Thyroid gland (tissue), 4 donors: Measurements from ENCODE around the gene PHACTR1. TPM values are rescaled to one million over a fixed set of nuclear protein-coding genes. Genes with fewer than 3 reads are reported as not detected.

ENCODE experiments used
- DNase-seq, 2 donors: peaks; one replicate each; pipeline ENCODE4 v3.0.0-alpha.2; 2019
- H3K27ac ChIP-seq, 3 donors: fragments of 200-600 bp; sonication (generic); 1 replicate in 2 of 3; 2 replicates in 1 of 3; pipeline ENCODE4 v1.5.1; 2016 to 2019; ENCODE audit warnings: mild to moderate bottlenecking in 1 of 3, moderate library complexity in 1 of 3
- H3K27me3 ChIP-seq: fragments of 200-600 bp; sonication (generic); one replicate; pipeline ENCODE4 v1.5.1; 2019
- H3K36me3 ChIP-seq, 2 donors: fragments of 200-600 bp; sonication (generic); one replicate each; pipeline ENCODE4 v1.5.1; 2016 to 2019
- H3K4me1 ChIP-seq, 2 donors: fragments of 200-600 bp; sonication (generic); one replicate each; pipeline ENCODE4 v1.5.1; 2017 to 2019
- H3K4me3 ChIP-seq, 3 donors: fragments of 200-600 bp; sonication (generic); replicated peaks in 1 of 3; 1 replicate in 2 of 3; 2 replicates in 1 of 3; pipeline ENCODE4 v1.5.1; 2016; ENCODE audit warnings: mild to moderate bottlenecking in 1 of 3
- H3K9me3 ChIP-seq: fragments of 200-600 bp; sonication (generic); one replicate; pipeline ENCODE4 v1.5.1; 2017
- CTCF ChIP-seq, 6 experiments: fragments of 200-600 bp in 3 of 6; fragments of 450-650 bp in 3 of 6; sonication (generic) in 3 of 6; IDR thresholded peaks; one replicate each; pipeline ENCODE4 v1.5.1; 2016 to 2019; ENCODE audit warnings: antibody characterized with exemption in 6 of 6, mild to moderate bottlenecking in 2 of 6, inconsistent platforms in 1 of 6, moderate library complexity in 1 of 6
- POLR2A ChIP-seq, 2 donors: fragments of 450-650 bp; IDR thresholded peaks; one replicate each; pipeline ENCODE4 v1.6.1; 2017; ENCODE audit warnings: antibody characterized with exemption in 2 of 2, mild to moderate bottlenecking in 2 of 2, moderate library complexity in 1 of 2
- WGBS, 2 donors: methylation state at CpG; one replicate each; pipeline ENCODE4 v1.1.5; 2017; 5-methylcytosine and 5-hydroxymethylcytosine counted together
- intact Hi-C: fragments of 100-400 bp; cut with DNase I; formaldehyde crosslinking; loops from one replicate; pipeline ENCODE4 v1.15.1; 2023
- total RNA-seq, 4 donors: library from RNA; depleted of rRNA; stranded (reverse); fragments of >200 nt; gene quantifications; one replicate each; pipeline ENCODE4 v1.2.3, GENCODE V29; 2016

Gene PHACTR1
- total RNA-seq, 4 donors from 2014 or later = 2.9 to 8.6 (median 4.4) TPM

- Histone ChIP-seq H3K27me3 (no peaks in the 10 kb centered on the region), H3K4me3 (no peak overlapping the region), H3K36me3 (no peaks in the 10 kb centered on the region), H3K27ac (no peak overlapping the region), H3K4me1 (no peaks in the 10 kb centered on the region), H3K9me3 (no peaks in the 10 kb centered on the region)
- DNase-seq = no peak
- intact Hi-C loops = no loop called here
- TF ChIP-seq POLR2A (IDR thresholded peaks at IDR 0.05) (no peak), CTCF (IDR thresholded peaks at IDR 0.05) (no peak)
- WGBS, 2 donors = 62 to 70% methylated on average over 8 of the region's 8 CpGs
Measured at GRCh38 chr6:13181393-13181792, 464.8 kb downstream of the PHACTR1 start.

GRCh38 chr6:13183415-13184088 lies 467.0 kb downstream of the PHACTR1 start:
- 89% methylated on average over 9 of the region's 9 CpGs for WGBS, 2 donors
- no peaks in the 10 kb centered on the region for H3K36me3 ChIP-seq
- H3K4me3 ChIP-seq = no peak overlapping the region
- no peak for TF ChIP-seq CTCF (IDR thresholded peaks at IDR 0.05)
- no peak for TF ChIP-seq POLR2A (IDR thresholded peaks at IDR 0.05)
- no peak overlapping the region for H3K27ac ChIP-seq
- H3K27me3 ChIP-seq = no peaks in the 10 kb centered on the region
- H3K9me3 ChIP-seq = no peaks in the 10 kb centered on the region
- H3K4me1 ChIP-seq = no peaks in the 10 kb centered on the region
- DNase-seq = no peak
- intact Hi-C loops = no loop called here

- TF ChIP-seq POLR2A (IDR thresholded peaks at IDR 0.05) (no peak), CTCF (IDR thresholded peaks at IDR 0.05) (no peak)
- Histone ChIP-seq H3K36me3 (no peaks in the 10 kb centered on the region), H3K4me1 (no peaks in the 10 kb centered on the region), H3K9me3 (no peaks in the 10 kb centered on the region), H3K27me3 (no peaks in the 10 kb centered on the region), H3K27ac (no peak overlapping the region), H3K4me3 (no peak overlapping the region)
- intact Hi-C loops = no loop called here
- WGBS, 2 donors = 88 to 90% methylated on average over 6 to 7 of the region's 7 CpGs
- DNase-seq = no peak
Measured at GRCh38 chr6:13184089-13184468, 467.5 kb downstream of the PHACTR1 start.

GRCh38 chr6:13184547-13184946 lies 468.0 kb downstream of the PHACTR1 start:
- Histone ChIP-seq H3K4me1 (no peaks in the 10 kb centered on the region), H3K27me3 (no peaks in the 10 kb centered on the region), H3K27ac (no peak overlapping the region), H3K36me3 (no peaks in the 10 kb centered on the region), H3K4me3 (no peak overlapping the region), H3K9me3 (no peaks in the 10 kb centered on the region)
- WGBS, 2 donors = 96 to 97% methylated on average over 10 of the region's 10 CpGs
- intact Hi-C loops = no loop called here
- no peak for DNase-seq
- TF ChIP-seq CTCF (IDR thresholded peaks at IDR 0.05) = no peak
- TF ChIP-seq POLR2A (IDR thresholded peaks at IDR 0.05) = no peak

- Histone ChIP-seq H3K9me3 (no peaks in the 10 kb centered on the region), H3K27me3 (no peaks in the 10 kb centered on the region), H3K36me3 (no peaks in the 10 kb centered on the region), H3K4me3 (no peak overlapping the region), H3K27ac (no peak overlapping the region), H3K4me1 (no peaks in the 10 kb centered on the region)
- TF ChIP-seq CTCF (IDR thresholded peaks at IDR 0.05) (no peak), POLR2A (IDR thresholded peaks at IDR 0.05) (no peak)
- WGBS, 2 donors = 95 to 96% methylated on average over 10 of the region's 10 CpGs
- intact Hi-C loops = no loop called here
- DNase-seq = no peak
Measured at GRCh38 chr6:13186861-13187260, 470.3 kb downstream of the PHACTR1 start.
